ENCODE results near the gene PTPN4.
"Not testable (repeated sequence)": the region's sequence is repeated elsewhere in the genome, so short reads cannot be mapped to it uniquely, and the experiment has no call there.

Gene PTPN4

GRCh38 chr2:119769645-119770044, 9.9 kb downstream of the PTPN4 start:
- no peak for DNase-seq

DNA sequence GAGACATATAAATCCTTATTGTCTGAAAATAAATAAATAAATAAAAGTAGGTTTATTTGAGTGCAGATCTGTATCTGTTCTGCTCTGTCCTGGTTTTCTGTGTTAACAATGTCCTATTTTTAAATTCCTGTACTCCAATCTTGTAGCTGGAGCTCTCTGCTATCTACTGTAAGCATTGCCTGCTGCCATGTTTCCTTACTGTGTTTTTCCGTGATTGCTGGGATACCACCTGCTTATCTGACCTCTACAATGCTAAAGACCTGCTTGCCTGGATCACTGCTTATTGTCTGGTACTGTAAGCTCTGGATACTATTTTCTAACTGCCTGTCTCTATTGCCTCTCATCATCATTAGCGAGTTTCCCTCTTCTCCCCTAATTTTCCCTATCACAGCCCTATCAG, 11.6 kb downstream of the PTPN4 start:
- DNase-seq: no peak

- DNase-seq: no peak
These were observed 12.4 kb downstream of the PTPN4 start for GRCh38 chr2:119772128-119772527.

- DNase-seq: no peak
These were observed 13.0 kb downstream of the PTPN4 start for GRCh38 chr2:119772767-119773166.

DNA sequence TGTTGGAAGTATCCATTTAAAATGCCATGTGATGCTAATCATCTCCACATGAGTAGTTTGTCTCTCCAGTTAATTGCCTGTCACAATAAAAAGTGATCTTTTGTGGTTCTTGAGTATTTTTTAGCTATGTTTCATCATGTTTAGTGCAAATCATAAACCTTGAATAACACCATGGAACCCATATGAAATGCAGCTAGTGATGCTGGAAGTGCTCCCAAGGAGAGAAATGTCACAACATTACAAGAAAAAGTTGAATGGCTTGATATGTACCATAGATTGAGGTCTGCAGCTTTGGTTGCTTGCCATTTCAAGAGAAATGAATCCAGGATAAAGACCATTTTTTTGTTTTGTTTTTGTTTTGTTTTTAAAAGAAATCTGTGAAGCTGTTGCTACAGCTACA, 14.3 kb downstream of the PTPN4 start:
- DNase-seq: no peak

GRCh38 chr2:119775102-119775501, 15.4 kb downstream of the PTPN4 start:
- DNase-seq: no peak

- DNase-seq: no peak
These were observed 22.7 kb downstream of the PTPN4 start for GRCh38 chr2:119782308-119783027.

DNA sequence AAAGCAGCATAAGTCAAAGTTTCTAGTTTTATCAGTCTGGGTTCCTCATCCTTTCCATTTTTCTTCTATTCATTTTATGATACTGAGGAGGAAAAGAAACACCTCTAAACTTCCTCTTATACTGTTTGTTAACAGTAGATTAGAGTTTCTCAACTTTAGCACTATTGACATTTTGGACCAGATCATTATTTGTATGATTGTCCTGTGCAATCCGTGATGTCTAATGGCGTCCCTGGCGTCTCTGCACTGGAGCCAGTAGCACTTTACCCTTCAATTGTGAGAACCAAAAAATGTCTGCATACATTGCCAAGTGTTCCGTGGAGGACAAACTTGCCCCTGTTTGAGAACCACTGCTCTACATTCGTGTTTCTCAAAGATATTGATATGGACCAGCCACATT, 25.2 kb downstream of the PTPN4 start:
- no peak for DNase-seq

- DNase-seq: no peak
These were observed 26.6 kb downstream of the PTPN4 start for GRCh38 chr2:119786295-119786694.

- peak; percentile 21 for DNase-seq
These were observed 29.0 kb downstream of the PTPN4 start for GRCh38 chr2:119788752-119789151.

DNA sequence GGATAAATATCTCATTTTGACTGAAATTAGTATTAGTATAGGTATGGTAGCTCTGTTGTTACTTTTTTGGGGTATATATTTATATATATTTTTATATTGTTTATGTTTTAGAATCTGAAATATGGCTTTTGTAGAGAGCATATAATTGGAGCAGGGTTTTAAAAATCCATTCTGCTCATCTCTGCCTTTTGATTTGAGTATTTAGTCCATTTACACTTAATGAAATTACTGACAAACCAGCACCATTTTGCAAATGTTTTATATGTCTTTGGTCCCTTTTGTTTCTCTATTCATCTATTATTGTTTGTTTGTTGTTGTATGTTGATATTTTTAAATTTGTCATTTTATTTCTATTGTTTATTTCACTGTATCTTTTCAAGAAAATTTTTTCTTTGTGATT, 30.7 kb downstream of the PTPN4 start:
- DNase-seq: no peak

GRCh38 chr2:119792907-119793312, 33.2 kb downstream of the PTPN4 start:
- DNase-seq: no peak

GRCh38 chr2:119794237-119794636, 34.5 kb downstream of the PTPN4 start:
- DNase-seq: no peak

- DNase-seq: no peak
These were observed 35.9 kb downstream of the PTPN4 start for GRCh38 chr2:119795309-119796303.

- no peak for DNase-seq
These were observed 40.7 kb downstream of the PTPN4 start for GRCh38 chr2:119800376-119800902.

GRCh38 chr2:119801040-119801439, 41.3 kb downstream of the PTPN4 start:
- no peak for DNase-seq

GRCh38 chr2:119801989-119802388, 42.3 kb downstream of the PTPN4 start:
- not testable (repeated sequence) for DNase-seq

- DNase-seq: no peak
These were observed 43.4 kb downstream of the PTPN4 start for GRCh38 chr2:119803101-119803500.

DNA sequence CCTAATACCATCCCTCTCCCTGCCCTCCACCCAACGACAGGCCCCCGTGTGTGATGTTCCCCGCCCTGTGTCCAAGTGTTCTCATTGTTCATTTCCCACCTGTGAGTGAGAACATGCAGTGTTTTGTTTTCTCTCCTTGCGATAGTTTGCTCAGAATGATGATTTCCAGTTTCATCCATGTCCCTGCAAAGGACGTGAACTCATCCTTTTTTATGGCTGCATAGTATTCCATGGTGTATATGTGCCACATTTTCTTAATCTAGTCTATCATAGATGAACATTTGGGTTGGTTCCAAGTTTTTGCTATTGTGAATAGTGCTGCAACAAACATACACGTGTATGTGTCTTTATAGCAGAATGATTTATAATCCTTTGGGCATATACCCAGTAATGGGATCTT, 44.7 kb downstream of the PTPN4 start:
- not testable (repeated sequence) for DNase-seq

- no peak for DNase-seq
These were observed 48.9 kb downstream of the PTPN4 start for GRCh38 chr2:119808516-119809147.

DNA sequence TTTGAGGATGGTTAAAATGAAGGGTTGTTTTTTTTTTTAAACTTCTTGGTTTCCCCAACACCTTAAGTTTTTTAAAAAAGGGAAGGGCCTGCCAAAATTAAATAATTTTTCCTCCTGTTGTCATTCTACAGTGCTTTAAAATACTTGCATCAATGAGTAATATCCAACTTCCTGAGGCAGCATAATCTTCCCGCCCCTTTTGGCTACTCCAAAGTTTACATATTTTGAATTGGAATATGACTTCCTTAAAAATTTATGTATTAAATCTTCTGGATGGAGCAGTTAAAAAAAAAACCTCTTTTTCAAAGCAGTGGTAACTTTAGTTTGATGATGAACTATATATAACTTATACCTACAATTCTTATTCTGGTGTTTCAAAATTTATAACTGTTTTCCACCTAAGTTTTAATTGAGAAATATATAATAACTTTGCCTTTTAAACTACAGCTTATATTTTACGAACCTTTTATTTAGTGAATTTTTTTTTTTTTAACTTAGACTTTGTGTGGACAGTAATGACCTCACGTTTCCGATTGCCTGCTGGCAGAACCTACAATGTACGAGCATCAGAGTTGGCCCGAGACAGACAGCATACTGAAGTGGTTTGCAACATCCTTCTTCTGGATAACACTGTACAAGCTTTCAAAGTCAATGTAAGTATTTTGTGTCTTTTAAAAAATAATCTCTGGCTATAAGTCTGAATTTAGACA, 49.8 kb downstream of the PTPN4 start:
- no peak for DNase-seq

DNA sequence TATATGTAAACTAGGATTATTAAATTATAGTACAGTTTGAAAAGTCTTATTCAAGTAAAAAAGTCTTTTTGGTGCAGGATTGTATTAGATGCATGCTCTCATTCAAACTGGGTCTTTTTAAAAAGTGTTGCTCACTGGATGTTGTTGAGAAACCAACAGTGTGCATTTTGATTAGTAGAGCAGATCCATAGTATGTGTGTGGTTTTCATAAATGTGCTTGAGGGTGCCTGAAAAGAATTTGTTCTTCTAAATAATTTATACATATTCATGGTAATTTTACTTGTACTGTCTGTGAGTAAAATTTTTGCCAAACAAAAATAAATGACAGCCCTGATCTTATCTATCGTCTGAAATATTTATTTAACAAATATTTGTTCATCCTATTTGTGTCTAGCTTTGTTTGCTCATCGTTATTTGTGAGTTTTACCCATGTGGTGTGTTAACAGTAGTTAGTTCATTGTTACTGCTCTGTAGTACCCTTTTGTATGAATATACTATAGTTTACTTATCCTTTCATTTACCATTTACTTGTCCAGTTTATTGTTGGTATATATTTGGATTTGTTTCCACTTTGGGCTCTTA, 50.4 kb downstream of the PTPN4 start:
- no peak for DNase-seq
